Activated naive CD8-positive, alpha-beta T cell (primary cell): Measurements from ENCODE around the gene ASPDH.

Source experiments
- H3K27ac Mint-ChIP-seq: one replicate; pipeline ENCODE4 v1.8.0; 2021; ENCODE audit warnings: mixed read lengths
- H3K27me3 Mint-ChIP-seq: one replicate; pipeline ENCODE4 v1.8.0; 2021; ENCODE audit warnings: mixed read lengths
- H3K36me3 Mint-ChIP-seq: one replicate; pipeline ENCODE4 v1.8.0; 2021; ENCODE audit warnings: mixed read lengths
- H3K4me1 Mint-ChIP-seq: one replicate; pipeline ENCODE4 v1.8.0; 2021; ENCODE audit warnings: low read depth, mixed read lengths
- H3K4me3 Mint-ChIP-seq: one replicate; pipeline ENCODE4 v1.8.0; 2021; ENCODE audit warnings: mild to moderate bottlenecking, mixed read lengths
- H3K9me3 Mint-ChIP-seq: one replicate; pipeline ENCODE4 v1.8.0; 2021; ENCODE audit warnings: low read depth, mixed read lengths

The ASPDH gene

GRCh38 chr19:50513746-50514345, at the start of gene ASPDH:
TSS of gene ASPDH (minus strand) at chr19:50513913. CDS start at chr19:50513823, 90 bp downstream.
- H3K9me3 Mint-ChIP-seq, result no peaks in the 10 kb centered on the region
- peaks cover 10% of the 10 kb centered on the region for H3K4me1 Mint-ChIP-seq
- H3K27ac Mint-ChIP-seq, result no peak within 1 kb of the TSS
- peaks cover 3% of the 10 kb centered on the region for H3K27me3 Mint-ChIP-seq
- no peak within 1 kb of the TSS for H3K4me3 Mint-ChIP-seq
- no peaks in the 10 kb centered on the region for H3K36me3 Mint-ChIP-seq

- H3K4me1 Mint-ChIP-seq, result peaks cover 10% of the 10 kb centered on the region
- H3K4me3 Mint-ChIP-seq, result no peak overlapping the region
- no peaks in the 10 kb centered on the region for H3K9me3 Mint-ChIP-seq
- H3K36me3 Mint-ChIP-seq, result no peaks in the 10 kb centered on the region
- H3K27ac Mint-ChIP-seq, result no peak overlapping the region
- peaks cover 25% of the 10 kb centered on the region for H3K27me3 Mint-ChIP-seq
These were observed 49.3 kb upstream of the ASPDH start for GRCh38 chr19:50562996-50563395.

GRCh38 chr19:50562329-50562728, 48.6 kb upstream of the ASPDH start:
- no peak overlapping the region for H3K27ac Mint-ChIP-seq
- no peaks in the 10 kb centered on the region for H3K9me3 Mint-ChIP-seq
- H3K4me3 Mint-ChIP-seq, result no peak overlapping the region
- H3K27me3 Mint-ChIP-seq, result peaks cover 28% of the 10 kb centered on the region
- no peaks in the 10 kb centered on the region for H3K36me3 Mint-ChIP-seq
- H3K4me1 Mint-ChIP-seq, result peaks cover 10% of the 10 kb centered on the region

- Mint-ChIP-seq H3K4me1 (peaks cover 6% of the 10 kb centered on the region), H3K27me3 (peaks cover 32% of the 10 kb centered on the region), H3K36me3 (no peaks in the 10 kb centered on the region), H3K9me3 (no peaks in the 10 kb centered on the region), H3K27ac (no peak overlapping the region), H3K4me3 (no peak overlapping the region)
These were observed 45.9 kb upstream of the ASPDH start for GRCh38 chr19:50559636-50560035.

- no peaks in the 10 kb centered on the region for H3K9me3 Mint-ChIP-seq
- no peaks in the 10 kb centered on the region for H3K36me3 Mint-ChIP-seq
- no peak overlapping the region for H3K4me3 Mint-ChIP-seq
- peaks cover 6% of the 10 kb centered on the region for H3K4me1 Mint-ChIP-seq
- H3K27me3 Mint-ChIP-seq, result peaks cover 28% of the 10 kb centered on the region
- H3K27ac Mint-ChIP-seq, result no peak overlapping the region
These were observed 44.7 kb upstream of the ASPDH start for GRCh38 chr19:50558449-50558848.

GRCh38 chr19:50558039-50558438, 44.3 kb upstream of the ASPDH start:
- H3K27ac Mint-ChIP-seq, result no peak overlapping the region
- no peak overlapping the region for H3K4me3 Mint-ChIP-seq
- peaks cover 6% of the 10 kb centered on the region for H3K4me1 Mint-ChIP-seq
- H3K9me3 Mint-ChIP-seq, result no peaks in the 10 kb centered on the region
- H3K27me3 Mint-ChIP-seq, result peaks cover 32% of the 10 kb centered on the region
- no peaks in the 10 kb centered on the region for H3K36me3 Mint-ChIP-seq

- Mint-ChIP-seq H3K4me3 (no peak overlapping the region), H3K36me3 (no peaks in the 10 kb centered on the region), H3K27ac (no peak overlapping the region), H3K9me3 (no peaks in the 10 kb centered on the region), H3K27me3 (peaks cover 41% of the 10 kb centered on the region), H3K4me1 (peaks cover 12% of the 10 kb centered on the region)
These were observed 43.4 kb upstream of the ASPDH start for GRCh38 chr19:50557009-50557613.

- H3K9me3 Mint-ChIP-seq, result no peaks in the 10 kb centered on the region
- no peaks in the 10 kb centered on the region for H3K36me3 Mint-ChIP-seq
- peaks cover 14% of the 10 kb centered on the region for H3K4me1 Mint-ChIP-seq
- H3K27ac Mint-ChIP-seq, result no peak overlapping the region
- peak overlapping the region; percentile 91 for H3K4me3 Mint-ChIP-seq
- H3K27me3 Mint-ChIP-seq, result peaks cover 44% of the 10 kb centered on the region
These were observed 42.7 kb upstream of the ASPDH start for GRCh38 chr19:50556282-50557008.

GRCh38 chr19:50555450-50556281, 42.0 kb upstream of the ASPDH start:
- Mint-ChIP-seq H3K27me3 (peaks cover 44% of the 10 kb centered on the region), H3K36me3 (no peaks in the 10 kb centered on the region), H3K27ac (no peak overlapping the region), H3K4me1 (peaks cover 14% of the 10 kb centered on the region), H3K9me3 (no peaks in the 10 kb centered on the region), H3K4me3 (peak overlapping the region; percentile 47)

- peaks cover 45% of the 10 kb centered on the region for H3K27me3 Mint-ChIP-seq
- H3K9me3 Mint-ChIP-seq, result no peaks in the 10 kb centered on the region
These were observed 41.3 kb upstream of the ASPDH start for GRCh38 chr19:50555033-50555432.

GRCh38 chr19:50554212-50554611, 40.5 kb upstream of the ASPDH start:
- H3K27ac Mint-ChIP-seq, result no peak overlapping the region
- no peaks in the 10 kb centered on the region for H3K9me3 Mint-ChIP-seq
- H3K4me1 Mint-ChIP-seq, result peaks cover 14% of the 10 kb centered on the region
- H3K36me3 Mint-ChIP-seq, result no peaks in the 10 kb centered on the region
- H3K27me3 Mint-ChIP-seq, result peaks cover 45% of the 10 kb centered on the region
- no peak overlapping the region for H3K4me3 Mint-ChIP-seq

More at GRCh38 chr19:50555033-50555432, 41.3 kb upstream of the ASPDH start:
- H3K4me3 Mint-ChIP-seq, result peak overlapping the region; percentile 47
- H3K4me1 Mint-ChIP-seq, result peaks cover 14% of the 10 kb centered on the region
- H3K27ac Mint-ChIP-seq, result no peak overlapping the region
- H3K36me3 Mint-ChIP-seq, result no peaks in the 10 kb centered on the region

GRCh38 chr19:50553134-50553703, 39.5 kb upstream of the ASPDH start:
- peaks cover 14% of the 10 kb centered on the region for H3K4me1 Mint-ChIP-seq
- H3K4me3 Mint-ChIP-seq, result no peak overlapping the region
- no peaks in the 10 kb centered on the region for H3K9me3 Mint-ChIP-seq
- no peak overlapping the region for H3K27ac Mint-ChIP-seq
- H3K36me3 Mint-ChIP-seq, result no peaks in the 10 kb centered on the region
- H3K27me3 Mint-ChIP-seq, result peaks cover 40% of the 10 kb centered on the region

- no peaks in the 10 kb centered on the region for H3K9me3 Mint-ChIP-seq
- H3K4me1 Mint-ChIP-seq, result peaks cover 14% of the 10 kb centered on the region
- H3K4me3 Mint-ChIP-seq, result no peak overlapping the region
- H3K36me3 Mint-ChIP-seq, result no peaks in the 10 kb centered on the region
- no peak overlapping the region for H3K27ac Mint-ChIP-seq
- peaks cover 37% of the 10 kb centered on the region for H3K27me3 Mint-ChIP-seq
These were observed 38.8 kb upstream of the ASPDH start for GRCh38 chr19:50552540-50552939.

- Mint-ChIP-seq H3K4me3 (peak overlapping the region; percentile 20), H3K9me3 (no peaks in the 10 kb centered on the region), H3K4me1 (peaks cover 14% of the 10 kb centered on the region), H3K27ac (no peak overlapping the region), H3K36me3 (no peaks in the 10 kb centered on the region), H3K27me3 (peaks cover 37% of the 10 kb centered on the region)
These were observed 38.0 kb upstream of the ASPDH start for GRCh38 chr19:50551715-50552187.
